Omental fat pad (tissue), 4 donors: ENCODE data around the gene NFIX. TPM values are rescaled to one million over a fixed set of nuclear protein-coding genes. Genes with fewer than 3 reads are reported as not detected.

Experiments used
- ATAC-seq: fragments of 150-250 bp; one replicate; pipeline ENCODE4 v1.9.1; 2016; ENCODE audit warnings: mild to moderate bottlenecking, moderate library complexity; ENCODE audit not compliant: low FRiP score
- DNase-seq: peaks from one replicate; pipeline ENCODE4 v3.0.0-alpha.2; 2019; ENCODE audit warnings: low spot score
- total RNA-seq, 4 donors: library from RNA; depleted of rRNA; stranded (reverse); fragments of >200 nt; gene quantifications; one replicate each; pipeline ENCODE4 v1.1.0, GENCODE V29; 2016
- TF ChIP-seq, protein P1 (sequence below), 3 donors: fragments of 450-650 bp; IDR thresholded peaks; one replicate each; pipeline ENCODE4 v1.5.1; 2016 to 2017; ENCODE audit warnings: antibody characterized with exemption in 3 of 3, mild to moderate bottlenecking in 3 of 3, moderate library complexity in 2 of 3

Gene NFIX
- total RNA-seq, 4 donors from 2014 or later = 39.5 to 53.1 (median 43.0) TPM

GRCh38 chr19:13087295-13087694, 92.0 kb downstream of the NFIX start:
- no peak for ATAC-seq

DNA sequence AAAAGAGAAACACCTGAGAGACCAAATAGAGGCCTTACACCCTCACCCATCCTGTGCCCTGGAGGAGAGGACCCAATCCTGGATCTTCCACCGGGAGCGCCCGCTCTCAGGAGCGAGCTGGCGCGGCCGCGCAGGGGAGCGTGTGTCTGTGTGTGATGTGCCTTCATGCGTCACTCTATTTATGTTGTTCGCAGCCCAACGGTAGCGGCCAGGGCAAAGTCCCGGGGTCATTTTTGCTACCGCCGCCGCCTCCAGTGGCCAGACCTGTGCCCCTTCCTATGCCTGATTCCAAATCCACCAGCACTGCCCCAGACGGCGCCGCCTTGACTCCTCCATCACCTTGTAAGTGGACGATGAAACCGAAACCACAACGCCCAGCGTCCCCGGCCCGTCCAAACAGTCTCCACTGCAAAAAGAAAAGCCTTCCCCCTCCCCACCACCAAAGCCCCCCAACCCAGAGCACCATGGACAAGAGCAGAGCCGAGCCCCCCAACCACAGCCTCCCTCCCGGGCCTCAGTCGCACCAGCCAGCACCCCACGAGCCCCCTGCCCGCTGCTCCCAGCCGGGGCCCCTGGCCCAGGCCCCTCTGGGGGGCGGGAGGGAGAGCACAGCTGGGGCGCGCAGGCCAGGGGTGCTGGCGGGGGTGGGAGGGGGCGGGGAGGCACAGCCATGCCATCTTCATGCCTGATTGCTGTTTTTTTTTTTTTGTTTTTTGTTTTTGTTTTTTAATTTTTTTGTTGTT, 92.7 kb downstream of the NFIX start:
- no peak for DNase-seq
- no peak for ATAC-seq
- TF ChIP-seq, protein P1, sequence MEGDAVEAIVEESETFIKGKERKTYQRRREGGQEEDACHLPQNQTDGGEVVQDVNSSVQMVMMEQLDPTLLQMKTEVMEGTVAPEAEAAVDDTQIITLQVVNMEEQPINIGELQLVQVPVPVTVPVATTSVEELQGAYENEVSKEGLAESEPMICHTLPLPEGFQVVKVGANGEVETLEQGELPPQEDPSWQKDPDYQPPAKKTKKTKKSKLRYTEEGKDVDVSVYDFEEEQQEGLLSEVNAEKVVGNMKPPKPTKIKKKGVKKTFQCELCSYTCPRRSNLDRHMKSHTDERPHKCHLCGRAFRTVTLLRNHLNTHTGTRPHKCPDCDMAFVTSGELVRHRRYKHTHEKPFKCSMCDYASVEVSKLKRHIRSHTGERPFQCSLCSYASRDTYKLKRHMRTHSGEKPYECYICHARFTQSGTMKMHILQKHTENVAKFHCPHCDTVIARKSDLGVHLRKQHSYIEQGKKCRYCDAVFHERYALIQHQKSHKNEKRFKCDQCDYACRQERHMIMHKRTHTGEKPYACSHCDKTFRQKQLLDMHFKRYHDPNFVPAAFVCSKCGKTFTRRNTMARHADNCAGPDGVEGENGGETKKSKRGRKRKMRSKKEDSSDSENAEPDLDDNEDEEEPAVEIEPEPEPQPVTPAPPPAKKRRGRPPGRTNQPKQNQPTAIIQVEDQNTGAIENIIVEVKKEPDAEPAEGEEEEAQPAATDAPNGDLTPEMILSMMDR (IDR thresholded peaks at IDR 0.05) = no peak

More at GRCh38 chr19:13087295-13087694, 92.0 kb downstream of the NFIX start:
- TF ChIP-seq, protein P1 (IDR thresholded peaks at IDR 0.05) = no peak
- no peak for DNase-seq

DNA sequence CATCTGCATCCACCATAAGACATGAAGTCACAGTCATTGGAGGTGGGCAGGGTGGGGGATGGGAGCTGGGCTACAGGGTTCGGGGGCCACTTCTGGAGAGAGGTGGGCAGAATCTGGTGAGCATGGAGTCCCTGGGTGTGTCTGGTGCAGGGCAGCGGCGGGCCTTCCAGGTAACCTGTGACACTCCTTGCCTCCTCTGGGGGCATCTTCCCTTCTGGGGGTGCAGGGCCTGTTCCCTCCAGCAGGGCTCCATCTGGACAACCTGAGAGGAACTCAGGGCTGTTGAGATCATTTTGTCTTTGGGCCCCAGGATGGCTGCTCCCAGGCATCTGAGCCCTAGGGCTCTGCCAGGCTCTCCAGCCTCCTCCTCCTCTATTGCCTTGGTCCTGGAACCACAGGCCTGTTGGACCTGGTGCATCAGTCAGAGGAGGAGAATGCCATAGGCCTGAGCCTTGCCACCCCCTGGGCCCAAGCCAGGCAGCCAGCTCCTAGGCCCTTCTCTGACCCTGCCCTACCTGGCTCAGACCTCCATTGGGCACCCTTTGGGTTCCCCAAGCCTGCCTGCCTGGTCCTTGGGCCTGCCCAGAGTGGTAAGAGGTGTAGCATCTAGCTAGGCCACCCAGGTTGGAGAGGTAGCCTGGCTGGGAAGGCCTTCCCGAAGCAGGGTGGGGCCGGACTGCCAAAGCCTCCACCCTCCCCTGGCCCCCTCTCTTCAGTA, 94.0 kb downstream of the NFIX start:
- ATAC-seq (no peak), DNase-seq (no peak)
- TF ChIP-seq, protein P1 (IDR thresholded peaks at IDR 0.05) = no peak

DNA sequence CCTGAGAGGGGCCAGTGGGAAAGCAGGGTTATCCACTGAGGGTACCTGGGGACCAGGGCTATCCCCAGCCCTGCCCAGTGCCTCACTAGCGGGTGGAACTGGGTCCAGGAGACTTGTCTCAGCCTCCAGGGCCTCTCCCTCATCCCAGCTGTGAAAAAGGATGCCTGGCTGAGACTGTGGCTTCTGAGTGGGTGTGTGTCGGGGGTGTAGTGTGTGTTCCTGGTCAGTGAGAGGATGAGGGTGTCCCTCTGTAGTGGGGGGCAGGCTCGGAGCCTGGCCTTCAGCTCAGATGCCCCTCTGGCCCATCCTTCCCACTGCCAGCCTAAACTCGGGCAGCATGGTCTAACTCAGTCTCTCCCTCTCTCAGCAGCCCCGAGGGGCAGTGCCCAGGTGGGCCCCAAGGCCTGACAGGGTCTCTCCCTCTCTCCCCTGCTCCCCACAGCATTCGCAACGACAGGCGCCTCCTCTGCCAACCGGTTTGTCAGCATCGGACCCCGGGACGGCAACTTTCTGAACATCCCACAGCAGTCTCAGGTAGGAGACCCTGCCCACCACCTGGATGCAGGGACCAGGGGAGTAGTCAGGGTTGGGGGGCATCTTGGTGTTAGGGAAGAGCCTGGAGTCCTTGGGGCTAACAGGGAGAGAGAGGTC, 94.7 kb downstream of the NFIX start:
- ATAC-seq (no peak), DNase-seq (no peak)
- TF ChIP-seq, protein P1 (IDR thresholded peaks at IDR 0.05) = no peak

DNA sequence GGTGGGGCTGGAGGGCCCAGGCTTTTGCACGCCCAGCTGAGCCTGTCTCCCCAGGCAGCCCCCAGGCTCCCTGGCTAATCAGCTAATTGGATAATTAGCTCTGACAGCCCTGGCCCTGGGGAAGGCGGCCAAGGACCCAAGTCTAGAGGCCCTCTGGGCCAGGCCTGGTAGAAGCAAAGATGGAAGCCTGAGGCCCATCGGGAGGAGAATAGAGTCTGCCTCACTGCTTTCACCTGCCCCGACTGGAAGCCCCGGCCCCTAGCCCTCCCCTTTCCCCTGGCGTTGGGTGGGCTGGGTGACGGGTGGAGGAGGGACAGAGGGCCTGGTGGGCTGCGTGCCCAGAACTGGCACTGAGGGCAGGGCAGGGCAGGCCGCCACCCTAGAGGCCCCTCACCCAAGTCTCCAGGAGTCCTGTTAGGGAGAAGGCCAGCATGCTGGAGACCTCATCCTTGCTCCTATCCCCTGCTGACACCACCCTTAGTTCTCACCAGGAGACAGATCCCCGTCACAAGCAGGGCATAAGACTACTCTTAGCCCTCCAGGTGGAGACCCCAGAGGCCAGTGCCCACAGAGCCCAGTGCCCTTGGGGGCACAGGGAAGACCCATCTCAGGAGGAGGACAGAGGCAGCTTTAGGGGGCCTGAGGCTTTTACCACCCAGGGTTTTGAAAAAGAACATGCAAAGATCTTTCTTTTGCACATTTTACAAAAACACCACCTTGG, 95.4 kb downstream of the NFIX start:
- DNase-seq (no peak), ATAC-seq (no peak)
- TF ChIP-seq, protein P1 (IDR thresholded peaks at IDR 0.05) = no peak

GRCh38 chr19:13091400-13092157, 96.3 kb downstream of the NFIX start:
- no peak for DNase-seq
- ATAC-seq = no peak
- TF ChIP-seq, protein P1 (IDR thresholded peaks at IDR 0.05) = no peak
